Mammary epithelial cell (primary cell): ENCODE data around the gene ETV2.
"Not testable (repeated sequence)": the region's sequence is repeated elsewhere in the genome, so short reads cannot be mapped to it uniquely, and the experiment has no call there.

Source experiments
- CTCF ChIP-seq, 2 donors: IDR thresholded peaks in 1 of 2; conservative IDR thresholded peaks in 1 of 2; 2 replicates each; pipeline ENCODE4 v1.5.1; 2011 to 2012; ENCODE audit warnings: inconsistent platforms in 2 of 2, low read length in 2 of 2, mild to moderate bottlenecking in 2 of 2, control low read depth in 1 of 2, low read depth in 1 of 2; ENCODE audit not compliant: insufficient read depth in 1 of 2; ENCODE audit errors: extremely low read depth in 1 of 2
- EZH2 ChIP-seq: IDR thresholded peaks from 2 replicates; pipeline ENCODE4 v1.6.1; 2012; ENCODE audit warnings: low read length, inconsistent platforms, borderline replicate concordance

- TF ChIP-seq CTCF (conservative IDR thresholded peaks at IDR 0.05 in 1 of 2, IDR thresholded peaks at IDR 0.05 in 1 of 2; ENCODE audit: extremely low read depth in 1 of 2, insufficient read depth in 1 of 2, low read depth in 1 of 2, low read length in 2 of 2); EZH2: not testable (repeated sequence)
These were observed 37.1 kb upstream of the ETV2 start for GRCh38 chr19:35604436-35604835.
